ENCODE results near the gene MRPL37. TPM values are rescaled to one million over a fixed set of nuclear protein-coding genes. Genes with fewer than 3 reads are reported as not detected.
A peak's percentile ranks its signal among the peaks of the same experiment; 100 is the strongest.

Gene MRPL37
- polyA plus RNA-seq, 3 donors = 7.5 to 47.8 (median 42.5) TPM

GRCh38 chr1:54238353-54239034 is 38.5 kb downstream of the MRPL37 start:
- peak; percentile 82 to 85 (median 83) for DNase-seq
- Histone ChIP-seq H3K36me3 (replicated peaks in 1 of 2; ENCODE audit: control insufficient read depth in 1 of 2, insufficient read depth in 2 of 2, low read length in 2 of 2) (peaks cover 5 to 28% of the 10 kb centered on the region in 2 donors), H3K9ac (ENCODE audit: insufficient read depth, low read length, poor library complexity, severe bottlenecking) (peak overlapping the region; percentile 49), H3K4me3 (replicated peaks in 1 of 3; ENCODE audit: low read depth in 2 of 3, low read length in 3 of 3) (no peak overlapping the region), H3K79me2 (ENCODE audit: insufficient read depth, low read length) (no peaks in the 10 kb centered on the region), H4K20me1 (ENCODE audit: insufficient read depth, low read length) (no peaks in the 10 kb centered on the region), H2AFZ (ENCODE audit: insufficient read depth, low read depth, low read length, poor library complexity, severe bottlenecking) (peak overlapping the region; percentile 26), H3K27me3 (ENCODE audit: control insufficient read depth in 2 of 2, insufficient read depth in 2 of 2, low read length in 2 of 2) (no peaks in the 10 kb centered on the region), H3K4me1 (ENCODE audit: control insufficient read depth in 1 of 2, insufficient read depth in 2 of 2, low read length in 2 of 2) (peaks cover 21 to 22% of the 10 kb centered on the region in 2 donors), H3K9me3 (replicated peaks in 1 of 2; ENCODE audit: control insufficient read depth in 1 of 2, insufficient read depth in 1 of 2, low read length in 2 of 2) (no peaks in the 10 kb centered on the region), H3K4me2 (replicated peaks; ENCODE audit: extremely low read depth, low read length, poor library complexity, severe bottlenecking) (peak overlapping the region; percentile 38), H3K27ac (ENCODE audit: low read depth in 1 of 2, low read length in 2 of 2) (peak overlapping the region; percentile 53 to 74)
- WGBS (ENCODE audit: insufficient coverage) = 0% methylated on average over 7 of the region's 12 CpGs
- H3K9me3 Mint-ChIP-seq = no peaks in the 10 kb centered on the region
- peaks cover 26 to 49% of the 10 kb centered on the region in 2 donors for H3K36me3 Mint-ChIP-seq
- TF ChIP-seq CTCF (IDR thresholded peaks at IDR 0.05) = no peak
- H3K4me3 Mint-ChIP-seq = peak overlapping the region; percentile 41 to 76
- peaks cover 26% of the 10 kb centered on the region for H3K4me1 Mint-ChIP-seq
- peak overlapping the region; percentile 62 to 91 (median 84) for H3K27ac Mint-ChIP-seq
- intact Hi-C loops (cut with micrococcal nuclease) = no loop called here
- H3K27me3 Mint-ChIP-seq (ENCODE audit: low read depth in 3 of 3) = peaks cover 0 to 1% (median 0%) of the 10 kb centered on the region in 3 donors

DNA sequence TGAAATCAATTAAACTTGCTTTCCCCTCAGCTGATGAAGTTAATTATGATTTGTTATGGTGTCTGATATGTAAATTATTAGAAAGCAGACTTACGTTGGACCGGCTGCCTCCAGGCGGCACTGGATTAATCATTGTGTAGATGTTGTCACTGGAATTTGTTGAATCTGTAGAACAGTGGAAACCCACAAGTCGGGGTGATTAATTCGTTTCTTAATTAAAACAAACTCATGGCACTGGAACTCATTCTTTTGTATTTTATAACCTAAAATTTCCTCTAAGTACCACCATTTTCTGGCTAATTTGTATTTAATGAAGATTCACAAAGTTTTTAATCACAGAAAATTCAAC is 39.0 kb downstream of the MRPL37 start:
- peaks cover 21 to 22% of the 10 kb centered on the region in 2 donors for H3K4me1 ChIP-seq (ENCODE audit: control insufficient read depth in 1 of 2, insufficient read depth in 2 of 2, low read length in 2 of 2)
- H3K27ac ChIP-seq (ENCODE audit: low read depth in 1 of 2, low read length in 2 of 2) = peak overlapping the region; percentile 53 to 74
- intact Hi-C loops (cut with micrococcal nuclease) = no loop called here
- 39% methylated on average over 3 of the region's 5 CpGs for WGBS (ENCODE audit: insufficient coverage)
- H4K20me1 ChIP-seq (ENCODE audit: insufficient read depth, low read length) = no peaks in the 10 kb centered on the region
- no peak overlapping the region for H2AFZ ChIP-seq (ENCODE audit: insufficient read depth, low read depth, low read length, poor library complexity, severe bottlenecking)
- Mint-ChIP-seq H3K4me1 (peaks cover 26% of the 10 kb centered on the region), H3K27ac (peak overlapping the region; percentile 62 to 91 (median 84)), H3K9me3 (no peaks in the 10 kb centered on the region), H3K27me3 (ENCODE audit: low read depth in 3 of 3) (peaks cover 0 to 1% (median 0%) of the 10 kb centered on the region in 3 donors), H3K36me3 (peaks cover 26 to 54% of the 10 kb centered on the region in 2 donors), H3K4me3 (peak overlapping the region in 1 of 2 donors; percentile 76)
- no peaks in the 10 kb centered on the region for H3K27me3 ChIP-seq (ENCODE audit: control insufficient read depth in 2 of 2, insufficient read depth in 2 of 2, low read length in 2 of 2)
- no peaks in the 10 kb centered on the region for H3K9me3 ChIP-seq (replicated peaks in 1 of 2; ENCODE audit: control insufficient read depth in 1 of 2, insufficient read depth in 1 of 2, low read length in 2 of 2)
- H3K79me2 ChIP-seq (ENCODE audit: insufficient read depth, low read length) = no peaks in the 10 kb centered on the region
- H3K36me3 ChIP-seq (replicated peaks in 1 of 2; ENCODE audit: control insufficient read depth in 1 of 2, insufficient read depth in 2 of 2, low read length in 2 of 2) = peaks cover 5 to 28% of the 10 kb centered on the region in 2 donors
- peak overlapping the region; percentile 38 for H3K4me2 ChIP-seq (replicated peaks; ENCODE audit: extremely low read depth, low read length, poor library complexity, severe bottlenecking)
- no peak for TF ChIP-seq CTCF (IDR thresholded peaks at IDR 0.05)
- peak overlapping the region; percentile 49 for H3K9ac ChIP-seq (ENCODE audit: insufficient read depth, low read length, poor library complexity, severe bottlenecking)
- H3K4me3 ChIP-seq (replicated peaks in 1 of 3; ENCODE audit: low read depth in 2 of 3, low read length in 3 of 3) = no peak overlapping the region
- peak in 2 of 3 donors; percentile 12 to 14 for DNase-seq
